Middle frontal gyrus (tissue), 1 donor: ENCODE data around the gene NNAT.

Source experiments
- DNase-seq: peaks from one replicate; pipeline ENCODE4 v3.0.0-alpha.2; 2015; ENCODE audit warnings: low spot score; ENCODE audit errors: extremely low spot score

Gene NNAT

DNA sequence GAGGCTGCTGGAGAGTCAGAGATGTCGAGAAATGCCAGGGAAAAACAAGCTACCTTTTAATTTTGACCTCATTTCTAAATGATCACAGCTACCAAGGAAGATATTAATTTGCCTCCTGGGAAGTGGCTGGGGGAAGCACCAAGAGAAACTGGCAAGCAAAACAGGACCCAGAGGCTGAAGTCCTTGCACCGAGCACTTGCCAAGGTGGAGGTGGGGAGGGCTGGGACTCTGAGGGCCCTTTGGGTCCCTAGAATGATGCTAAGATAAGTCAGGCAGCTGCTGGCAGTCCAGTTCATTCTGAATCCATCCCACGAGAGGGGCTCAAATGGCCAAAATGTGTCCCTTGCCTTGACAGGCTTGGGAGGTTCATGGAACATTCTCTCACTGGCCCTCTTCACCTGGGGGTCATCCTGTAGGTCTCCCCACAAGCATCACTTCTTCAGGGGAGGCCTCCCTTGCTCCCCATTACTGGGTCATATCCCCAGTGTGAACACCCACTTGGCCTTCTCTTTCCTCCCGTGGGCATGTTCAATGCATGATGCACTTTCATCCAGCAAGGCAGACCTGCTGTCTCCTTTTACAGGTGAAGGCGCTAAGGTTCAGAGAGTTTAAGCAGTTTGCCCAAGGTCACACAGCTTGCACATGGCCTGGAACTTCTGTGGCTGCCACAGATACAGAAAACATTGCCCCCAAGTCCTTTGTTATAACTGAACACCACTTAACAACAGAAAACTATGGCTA is 45.7 kb downstream of the NNAT start:
- DNase-seq = no peak

DNA sequence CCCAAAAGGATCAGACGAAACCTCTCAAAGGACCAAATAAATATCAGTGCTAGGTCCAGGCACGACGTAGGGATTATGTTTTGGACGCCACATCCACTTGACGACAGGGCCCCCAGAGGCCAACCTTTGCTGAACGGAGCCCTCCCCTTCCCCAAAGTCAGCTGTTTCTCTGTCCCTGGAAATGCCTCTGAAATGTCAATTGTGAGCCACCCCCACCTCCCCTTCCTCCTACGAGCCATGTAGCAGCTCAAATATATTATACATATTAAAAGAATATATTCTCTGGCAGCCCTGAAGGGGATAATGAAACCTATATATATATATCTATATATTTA is 46.2 kb downstream of the NNAT start:
- no peak for DNase-seq

- no peak for DNase-seq
Observed at GRCh38 chr20:37567671-37568588, 46.9 kb downstream of the NNAT start.

DNA sequence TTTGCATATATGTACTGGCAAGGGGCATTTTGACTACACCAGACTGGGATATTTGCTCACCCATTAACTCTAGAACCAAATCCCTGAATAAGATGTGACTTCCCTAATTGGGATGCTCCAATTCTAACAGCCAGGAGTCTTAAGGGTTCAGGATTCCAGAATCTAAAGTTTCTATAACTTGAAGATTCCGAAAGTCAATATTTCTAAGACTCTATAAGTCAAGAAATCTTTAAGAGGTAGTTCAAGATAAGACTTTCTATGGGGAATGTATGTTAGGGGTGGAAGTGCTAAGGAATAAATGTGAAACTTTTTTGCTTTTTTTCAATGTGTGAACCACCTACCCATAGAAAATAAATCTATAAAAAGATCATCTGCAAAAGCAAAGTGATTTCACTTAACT is 49.4 kb downstream of the NNAT start:
- no peak for DNase-seq

DNA sequence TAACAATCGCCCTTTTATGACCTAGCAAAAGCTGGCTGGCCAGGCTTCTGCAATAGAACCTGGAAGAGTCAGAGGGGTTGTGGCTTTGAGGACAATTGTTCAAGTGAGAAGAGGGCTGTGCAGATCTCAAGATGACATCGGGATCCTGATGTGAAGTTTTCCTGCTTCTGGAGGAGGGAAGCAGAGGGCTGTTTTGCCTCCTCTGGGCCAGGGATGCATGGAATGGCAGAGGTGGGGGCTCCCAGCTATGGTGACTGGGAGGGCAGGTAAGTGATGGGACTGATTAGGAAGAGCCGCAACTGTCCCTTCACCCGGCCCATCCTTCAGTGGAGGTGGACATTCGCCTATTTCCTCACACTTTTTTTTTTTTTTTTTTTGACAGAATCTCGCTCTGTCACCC is 50.0 kb downstream of the NNAT start:
- DNase-seq = no peak
